H1 (cell line): Measurements from ENCODE around the gene ADGRF1. TPM values are rescaled to one million over a fixed set of nuclear protein-coding genes. Genes with fewer than 3 reads are reported as not detected.
A peak's percentile ranks its signal among the peaks of the same experiment; 100 is the strongest.
"Not testable (repeated sequence)": the region's sequence is repeated elsewhere in the genome, so short reads cannot be mapped to it uniquely, and the experiment has no call there.

ENCODE experiments used
- CTCF ChIA-PET: fragments of 300-600 bp; sonication (Branson Sonifier 250); formaldehyde crosslinking; loops from one replicate; lab custom pipeline; 2021; ENCODE audit not compliant: partially characterized antibody; lab: Charles Lee
- POLR2A ChIA-PET: fragments of 300-600 bp; sonication (Branson Sonifier 250); formaldehyde crosslinking; loops from one replicate; lab custom pipeline; 2021; ENCODE audit warnings: inconsistent platforms; ENCODE audit not compliant: partially characterized antibody; lab: Charles Lee
- DNase-seq, 2 experiments: peaks; one replicate each; pipeline versions ENCODE4 v3.0.0 to v3.0.0-alpha.2; 2010 to 2022; ENCODE audit warnings: low spot score in 2 of 2, low read depth in 1 of 2, mixed read lengths in 1 of 2
- FAIRE-seq: peaks from 2 replicates; lab custom pipeline; 2011; peaks lifted over from hg19 to GRCh38; lab: Jason Lieb, UNC
- H2AFZ ChIP-seq: 2 replicates; pipeline ENCODE4 v1.8.1; 2012; ENCODE audit warnings: low read length, inconsistent platforms
- H2AK5ac ChIP-seq: 2 replicates; pipeline ENCODE4 v1.6.1; 2013; ENCODE audit warnings: low read depth, low read length
- H2BK120ac ChIP-seq: replicated peaks from 2 replicates; pipeline ENCODE3; 2013; ENCODE audit warnings: low read depth, low read length, inconsistent platforms
- H2BK12ac ChIP-seq: 2 replicates; pipeline ENCODE4 v1.6.1; 2013; ENCODE audit warnings: low read depth, low read length
- H2BK15ac ChIP-seq: 2 replicates; pipeline ENCODE4 v1.6.1; 2013; ENCODE audit warnings: low read length
- H2BK20ac ChIP-seq: 2 replicates; pipeline ENCODE4 v1.6.1; 2013; ENCODE audit warnings: low read length
- H2BK5ac ChIP-seq: 2 replicates; pipeline ENCODE4 v1.6.1; 2013; ENCODE audit warnings: low read depth, low read length
- H3K14ac ChIP-seq: 2 replicates; pipeline ENCODE4 v1.6.1; 2013; ENCODE audit warnings: inconsistent platforms; ENCODE audit not compliant: insufficient read length
- H3K18ac ChIP-seq: 2 replicates; pipeline ENCODE4 v1.6.1; 2013; ENCODE audit warnings: low read length; ENCODE audit errors: extremely low read depth
- H3K23ac ChIP-seq: 2 replicates; pipeline ENCODE4 v1.6.1; 2013; ENCODE audit warnings: inconsistent platforms; ENCODE audit not compliant: insufficient read length
- H3K23me2 ChIP-seq: 2 replicates; pipeline ENCODE4 v1.6.1; 2013; ENCODE audit warnings: low read depth, low read length
- H3K27ac ChIP-seq: 2 replicates; pipeline ENCODE4 v1.6.1; 2011; ENCODE audit warnings: low read depth, low read length, inconsistent platforms
- H3K27me3 ChIP-seq, 4 experiments: replicated peaks in 1 of 4; 1 replicate in 1 of 4; 2 replicates in 3 of 4; pipeline versions ENCODE4 v1.6.1 to v1.8.1; 2011 to 2013; ENCODE audit warnings: low read length in 3 of 4, mild to moderate bottlenecking in 3 of 4, inconsistent platforms in 2 of 4, mixed read lengths in 2 of 4, moderate library complexity in 1 of 4; ENCODE audit not compliant: control insufficient read depth in 3 of 4, insufficient read depth in 3 of 4; ENCODE audit errors: extremely low read depth in 1 of 4
- H3K36me3 ChIP-seq, 4 experiments: 2 replicates each; pipeline versions ENCODE4 v1.6.1 to v1.8.1; 2011 to 2013; ENCODE audit warnings: mild to moderate bottlenecking in 4 of 4, low read length in 3 of 4, moderate library complexity in 2 of 4, control low read depth in 1 of 4, inconsistent platforms in 1 of 4; ENCODE audit not compliant: insufficient read depth in 4 of 4, control insufficient read depth in 2 of 4
- H3K4ac ChIP-seq: replicated peaks from 2 replicates; pipeline ENCODE3; 2013; ENCODE audit warnings: low read length, low read depth, mixed read lengths, inconsistent platforms; ENCODE audit not compliant: insufficient read length
- H3K4me1 ChIP-seq, 4 experiments: replicated peaks in 1 of 4; 1 replicate in 1 of 4; 2 replicates in 3 of 4; pipeline versions ENCODE4 v1.6.1 to v1.8.1; 2011 to 2013; ENCODE audit warnings: low read length in 3 of 4, inconsistent platforms in 2 of 4, mixed read lengths in 1 of 4; ENCODE audit not compliant: insufficient read depth in 4 of 4, control insufficient read depth in 3 of 4
- H3K4me2 ChIP-seq, 2 experiments: 2 replicates each; pipeline versions ENCODE4 v1.6.1 to v1.8.1; 2011 to 2013; ENCODE audit warnings: low read depth in 2 of 2, low read length in 2 of 2, control low read depth in 1 of 2, inconsistent platforms in 1 of 2, mild to moderate bottlenecking in 1 of 2; ENCODE audit not compliant: insufficient read depth in 1 of 2
- H3K4me3 ChIP-seq, 4 experiments: fragments of 200-600, 300-600 bp in 1 of 4; sonication (generic), shearing (Covaris generic), sonication (Bioruptor Twin) in 1 of 4; 2 replicates each; pipeline versions ENCODE4 v1.5.1 to v1.8.1; 2011 to 2016; ENCODE audit warnings: low read length in 4 of 4, low read depth in 3 of 4, control low read depth in 2 of 4, inconsistent platforms in 2 of 4, mild to moderate bottlenecking in 2 of 4, mixed read lengths in 1 of 4, moderate library complexity in 1 of 4; ENCODE audit not compliant: insufficient read depth in 2 of 4; ENCODE audit errors: extremely low read depth in 1 of 4
- H3K56ac ChIP-seq: replicated peaks from 2 replicates; pipeline ENCODE3; 2013; ENCODE audit warnings: low read depth, mild to moderate bottlenecking, mixed read lengths, low read length, inconsistent platforms; ENCODE audit not compliant: insufficient read length
- H3K79me1 ChIP-seq: 2 replicates; pipeline ENCODE4 v1.6.1; 2013; ENCODE audit warnings: low read depth, low read length, control low read depth
- H3K79me2 ChIP-seq, 2 experiments: 2 replicates each; pipeline versions ENCODE4 v1.6.1 to v1.8.1; 2012 to 2013; ENCODE audit warnings: low read length in 2 of 2, mild to moderate bottlenecking in 2 of 2, inconsistent platforms in 1 of 2; ENCODE audit not compliant: insufficient read depth in 2 of 2, control insufficient read depth in 1 of 2
- H3K9ac ChIP-seq, 4 experiments: replicated peaks in 1 of 4; 1 replicate in 1 of 4; 2 replicates in 3 of 4; pipeline versions ENCODE4 v1.6.1 to v1.8.1; 2011 to 2013; ENCODE audit warnings: low read depth in 3 of 4, low read length in 3 of 4, control low read depth in 2 of 4, mild to moderate bottlenecking in 2 of 4, moderate library complexity in 2 of 4, inconsistent platforms in 1 of 4; ENCODE audit errors: extremely low read depth in 1 of 4
- H3K9me3 ChIP-seq, 2 experiments: 2 replicates each; pipeline versions ENCODE4 v1.6.1 to v1.8.1; 2012 to 2013; ENCODE audit warnings: mild to moderate bottlenecking in 2 of 2, moderate library complexity in 2 of 2, control low read depth in 1 of 2, inconsistent platforms in 1 of 2, low read depth in 1 of 2, low read length in 1 of 2, mixed read lengths in 1 of 2; ENCODE audit not compliant: insufficient read depth in 2 of 2
- H4K20me1 ChIP-seq, 2 experiments: replicated peaks in 1 of 2; 2 replicates each; pipeline versions ENCODE3 to v1.8.1; 2011 to 2013; ENCODE audit warnings: inconsistent platforms in 2 of 2, low read length in 2 of 2, mild to moderate bottlenecking in 1 of 2; ENCODE audit not compliant: insufficient read depth in 2 of 2, control insufficient read depth in 1 of 2
- H4K5ac ChIP-seq: 2 replicates; pipeline ENCODE4 v1.6.1; 2013; ENCODE audit warnings: low read length, low read depth, mixed read lengths, inconsistent platforms; ENCODE audit not compliant: insufficient read length
- H4K8ac ChIP-seq: 2 replicates; pipeline ENCODE4 v1.8.0; 2013; ENCODE audit warnings: mild to moderate bottlenecking, moderate library complexity, low read length, inconsistent platforms; ENCODE audit not compliant: insufficient read depth; ENCODE audit errors: extremely low read depth
- H4K91ac ChIP-seq: replicated peaks from 2 replicates; pipeline ENCODE3; 2013; ENCODE audit warnings: low read length, mixed read lengths, inconsistent platforms; ENCODE audit not compliant: insufficient read length
- RAD21 ChIP-seq, 2 experiments: IDR thresholded peaks in 1 of 2; conservative IDR thresholded peaks in 1 of 2; 2 replicates each; pipeline ENCODE4 v1.6.1; 2011; ENCODE audit warnings: low read depth in 2 of 2, low read length in 2 of 2, improper control_type of control experiment in 1 of 2, inconsistent platforms in 1 of 2, mild to moderate bottlenecking in 1 of 2, moderate library complexity in 1 of 2
- WGBS, 2 experiments: shearing (Covaris generic) in 1 of 2; methylation state at CpG; one replicate each; pipeline versions ENCODE4 v1.1.6 to v1.1.7; 2013 to 2015; ENCODE audit warnings: low lambda C conversion rate in 2 of 2, mixed read lengths in 2 of 2, inconsistent platforms in 1 of 2, low coverage in 1 of 2, missing lambda C conversion rate in 1 of 2; ENCODE audit not compliant: insufficient replicate concordance in 2 of 2, insufficient coverage in 1 of 2, insufficient read length in 1 of 2; ENCODE audit errors: extremely low coverage in 1 of 2, missing lambda C conversion rate in 1 of 2; 5-methylcytosine and 5-hydroxymethylcytosine counted together
- polyA plus RNA-seq, 7 experiments: library from polyadenylated mRNA; depleted of rRNA in 3 of 7; stranded (reverse) in 5 of 7; unstranded in 2 of 7; fragments of >200 nt in 5 of 7; fragments of 200-250 nt in 2 of 7; gene quantifications; 1 replicate in 5 of 7; 2 replicates in 1 of 7; 4 replicates in 1 of 7; pipeline versions ENCODE4 v1.2.1 to v1.2.3, GENCODE V29; 2011 to 2013; ENCODE audit warnings: missing spikeins in 2 of 7, mixed read lengths in 2 of 7
- total RNA-seq: library from RNA; stranded (reverse); fragmentation: NEBNext Ultra II Directional; extraction: Animal tissue kit (Norgen Biotek cat#: 25700); gene quantifications from 2 replicates; pipeline ENCODE4 v1.2.1, GENCODE V29; 2021
- TF ChIP-seq, protein P1 (sequence below), 3 experiments: IDR thresholded peaks; 1 replicate in 2 of 3; 2 replicates in 1 of 3; pipeline versions ENCODE4 v1.5.1 to v1.6.1; 2011; ENCODE audit warnings: low read length in 3 of 3, mild to moderate bottlenecking in 3 of 3, inconsistent platforms in 2 of 3, low read depth in 1 of 3, moderate library complexity in 1 of 3; ENCODE audit not compliant: insufficient read depth in 1 of 3; ENCODE audit errors: control extremely low read depth in 1 of 3

ADGRF1 gene
- total and polyA plus RNA-seq, 2 of the 8 experiments (the other 6 are each of a cell fraction or from before 2014, with no cell fraction given) = not detected

DNA sequence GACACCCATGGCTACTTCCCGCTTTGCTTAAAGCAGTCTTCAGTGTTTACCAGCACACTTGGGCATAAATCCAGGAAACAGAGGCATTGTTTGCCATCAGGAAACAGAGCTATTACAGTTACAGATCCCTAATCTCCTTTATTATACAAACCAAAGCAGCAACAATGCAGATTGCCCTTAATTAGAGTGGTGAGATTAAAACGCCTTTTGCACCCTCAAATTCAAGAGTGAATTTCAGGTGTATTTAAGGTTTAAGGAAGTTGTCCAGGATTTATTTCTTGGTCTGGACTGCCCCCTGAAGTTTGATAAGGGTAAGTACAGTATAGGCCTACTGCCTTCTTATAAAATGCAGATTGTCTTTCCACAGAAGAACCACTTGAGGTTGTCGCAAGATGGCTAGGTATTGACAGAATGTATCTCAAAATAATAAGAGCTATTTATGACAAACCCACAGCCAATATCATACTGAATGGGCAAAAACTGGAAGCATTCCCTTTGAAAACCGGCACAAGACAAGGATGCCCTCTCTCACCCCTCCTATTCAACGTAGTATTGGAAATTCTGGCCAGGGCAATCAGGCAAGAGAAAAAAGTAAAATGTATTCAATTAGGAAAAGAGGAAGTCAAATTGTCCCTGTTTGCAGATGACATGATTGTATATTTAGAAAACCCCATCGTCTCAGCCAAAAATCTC is 51.2 kb downstream of the ADGRF1 start:
- H3K4me3 ChIP-seq, H3K36me3 ChIP-seq, H3K23me2 ChIP-seq, H2BK20ac ChIP-seq, H3K4me1 ChIP-seq, H3K27me3 ChIP-seq, H3K4me2 ChIP-seq, H4K5ac ChIP-seq, H2BK12ac ChIP-seq, POLR2A ChIA-PET, H3K27ac ChIP-seq, H3K9ac ChIP-seq, H2BK5ac ChIP-seq, H4K91ac ChIP-seq, H3K56ac ChIP-seq, H2BK15ac ChIP-seq, H3K79me1 ChIP-seq, H3K23ac ChIP-seq, H2AK5ac ChIP-seq, H3K4ac ChIP-seq, H3K14ac ChIP-seq, H3K18ac ChIP-seq, H4K8ac ChIP-seq, H3K9me3 ChIP-seq, H4K20me1 ChIP-seq, H3K79me2 ChIP-seq, DNase-seq, H2AFZ ChIP-seq, H2BK120ac ChIP-seq: not testable (repeated sequence)
- FAIRE-seq = peak; percentile 50
- WGBS, 2 experiments = 58% methylated on average over 6 of the region's 6 CpGs; no CpG with 5 or more reads in 1 of the 2 experiments
- TF ChIP-seq, protein P1, sequence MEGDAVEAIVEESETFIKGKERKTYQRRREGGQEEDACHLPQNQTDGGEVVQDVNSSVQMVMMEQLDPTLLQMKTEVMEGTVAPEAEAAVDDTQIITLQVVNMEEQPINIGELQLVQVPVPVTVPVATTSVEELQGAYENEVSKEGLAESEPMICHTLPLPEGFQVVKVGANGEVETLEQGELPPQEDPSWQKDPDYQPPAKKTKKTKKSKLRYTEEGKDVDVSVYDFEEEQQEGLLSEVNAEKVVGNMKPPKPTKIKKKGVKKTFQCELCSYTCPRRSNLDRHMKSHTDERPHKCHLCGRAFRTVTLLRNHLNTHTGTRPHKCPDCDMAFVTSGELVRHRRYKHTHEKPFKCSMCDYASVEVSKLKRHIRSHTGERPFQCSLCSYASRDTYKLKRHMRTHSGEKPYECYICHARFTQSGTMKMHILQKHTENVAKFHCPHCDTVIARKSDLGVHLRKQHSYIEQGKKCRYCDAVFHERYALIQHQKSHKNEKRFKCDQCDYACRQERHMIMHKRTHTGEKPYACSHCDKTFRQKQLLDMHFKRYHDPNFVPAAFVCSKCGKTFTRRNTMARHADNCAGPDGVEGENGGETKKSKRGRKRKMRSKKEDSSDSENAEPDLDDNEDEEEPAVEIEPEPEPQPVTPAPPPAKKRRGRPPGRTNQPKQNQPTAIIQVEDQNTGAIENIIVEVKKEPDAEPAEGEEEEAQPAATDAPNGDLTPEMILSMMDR (IDR thresholded peaks at IDR 0.05; ENCODE audit: control extremely low read depth in 1 of 3, insufficient read depth in 1 of 3, low read depth in 1 of 3, low read length in 3 of 3) = peak in 2 of 3 experiments; percentile 60 to 64; a peak in 2 of 4 replicates
- TF ChIP-seq RAD21 (IDR thresholded peaks at IDR 0.05 in 1 of 2, conservative IDR thresholded peaks at IDR 0.05 in 1 of 2; ENCODE audit: low read depth in 2 of 2, low read length in 2 of 2) = peak; percentile 88 to 94
- CTCF ChIA-PET = interaction anchor here (0.6 to 2.0 kb wide), 23 partner anchors 10 to 887 kb away, joined by 3 to 14 read pairs (median 3); partner anchors contain the start of gene MEP1A
